OCI-LY7 (cell line): ENCODE results near the gene CLDN12.

Experiments
- EZH2phosphoT487 ChIP-seq: fragments of 200-600 bp; sonication (generic); IDR thresholded peaks from 2 replicates; pipeline ENCODE4 v1.6.1; 2018; ENCODE audit warnings: low read depth, borderline replicate concordance, mild to moderate bottlenecking, mixed run types, antibody characterized with exemption, low read length, moderate library complexity, mixed read lengths
- TF ChIP-seq, protein P1 (sequence below): fragments of 200-600 bp; sonication (generic); conservative IDR thresholded peaks from 2 replicates; pipeline ENCODE4 v1.5.1; 2014; ENCODE audit warnings: mild to moderate bottlenecking, antibody characterized with exemption, low read length, moderate library complexity, mixed read lengths

DNA sequence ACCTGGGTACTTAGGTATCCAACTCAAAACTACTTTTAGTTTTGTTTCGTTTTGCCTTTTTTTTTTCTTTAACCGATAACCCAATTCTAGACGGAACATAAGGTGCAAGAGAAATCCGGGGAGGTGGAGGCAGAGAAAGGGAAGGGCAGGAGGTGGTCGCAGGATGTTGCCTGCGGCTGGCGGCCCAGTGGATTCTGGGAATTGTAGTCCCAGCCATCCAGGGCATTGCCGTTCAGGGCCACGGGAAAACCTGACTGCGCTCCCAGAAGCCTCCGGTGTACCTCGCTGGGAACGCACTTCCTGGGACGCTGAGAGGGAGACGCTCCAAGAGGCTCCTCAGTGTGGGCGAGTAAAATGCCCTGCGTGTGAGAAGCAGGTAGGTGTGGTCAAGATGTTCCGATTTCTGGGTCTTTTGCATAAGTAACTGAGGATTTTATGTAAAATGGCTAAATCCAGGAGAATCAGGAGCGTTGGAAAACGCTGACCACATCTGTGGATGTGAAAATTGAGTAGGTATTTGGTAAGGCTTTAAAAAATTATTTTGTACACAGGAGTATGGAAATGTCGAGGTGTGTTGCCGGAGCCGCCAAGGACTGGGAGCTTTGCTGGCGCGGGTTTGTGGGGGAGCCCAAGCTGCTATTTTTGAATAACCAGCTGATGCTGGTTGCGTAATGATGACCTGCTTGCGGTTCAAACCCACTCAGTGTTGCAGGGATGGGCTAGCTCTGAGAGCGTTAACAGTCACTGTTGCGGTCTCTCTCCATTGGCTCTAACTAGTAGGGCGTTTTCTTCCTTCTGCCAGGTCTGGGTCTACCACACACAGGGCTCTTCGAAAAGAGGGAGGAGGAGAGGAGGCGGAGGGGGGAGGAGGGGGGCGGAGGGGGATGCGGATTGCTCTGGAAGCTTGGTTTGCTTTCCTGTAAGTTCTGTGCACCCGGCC, at the start of gene CLDN12:
- TF ChIP-seq, protein P1, sequence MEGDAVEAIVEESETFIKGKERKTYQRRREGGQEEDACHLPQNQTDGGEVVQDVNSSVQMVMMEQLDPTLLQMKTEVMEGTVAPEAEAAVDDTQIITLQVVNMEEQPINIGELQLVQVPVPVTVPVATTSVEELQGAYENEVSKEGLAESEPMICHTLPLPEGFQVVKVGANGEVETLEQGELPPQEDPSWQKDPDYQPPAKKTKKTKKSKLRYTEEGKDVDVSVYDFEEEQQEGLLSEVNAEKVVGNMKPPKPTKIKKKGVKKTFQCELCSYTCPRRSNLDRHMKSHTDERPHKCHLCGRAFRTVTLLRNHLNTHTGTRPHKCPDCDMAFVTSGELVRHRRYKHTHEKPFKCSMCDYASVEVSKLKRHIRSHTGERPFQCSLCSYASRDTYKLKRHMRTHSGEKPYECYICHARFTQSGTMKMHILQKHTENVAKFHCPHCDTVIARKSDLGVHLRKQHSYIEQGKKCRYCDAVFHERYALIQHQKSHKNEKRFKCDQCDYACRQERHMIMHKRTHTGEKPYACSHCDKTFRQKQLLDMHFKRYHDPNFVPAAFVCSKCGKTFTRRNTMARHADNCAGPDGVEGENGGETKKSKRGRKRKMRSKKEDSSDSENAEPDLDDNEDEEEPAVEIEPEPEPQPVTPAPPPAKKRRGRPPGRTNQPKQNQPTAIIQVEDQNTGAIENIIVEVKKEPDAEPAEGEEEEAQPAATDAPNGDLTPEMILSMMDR: no peak
- no peak for TF ChIP-seq EZH2phosphoT487
